Epithelial cell of prostate (primary cell): ENCODE data around the gene NOXA1.

ENCODE experiments used
- DNase-seq: peaks from one replicate; pipeline ENCODE4 v3.0.0-alpha.2; 2011; ENCODE audit warnings: low read depth, low spot score
- H3K27ac ChIP-seq: fragments of 450-650 bp; 2 replicates; pipeline ENCODE4 v1.5.1; 2017; ENCODE audit warnings: mild to moderate bottlenecking

The NOXA1 gene

GRCh38 chr9:137387114-137387890, 35.9 kb upstream of the NOXA1 start:
- H3K27ac ChIP-seq: no peak overlapping the region
- no peak for DNase-seq

GRCh38 chr9:137387891-137388560, 35.2 kb upstream of the NOXA1 start:
- H3K27ac ChIP-seq: no peak overlapping the region
- no peak for DNase-seq

GRCh38 chr9:137388589-137389427, 34.4 kb upstream of the NOXA1 start:
- no peak overlapping the region for H3K27ac ChIP-seq
- no peak for DNase-seq

GRCh38 chr9:137389428-137389746, 33.8 kb upstream of the NOXA1 start:
- DNase-seq: no peak
- no peak overlapping the region for H3K27ac ChIP-seq

GRCh38 chr9:137390553-137391410, 32.4 kb upstream of the NOXA1 start:
- no peak for DNase-seq
- no peak overlapping the region for H3K27ac ChIP-seq

GRCh38 chr9:137391411-137391754, 31.8 kb upstream of the NOXA1 start:
- no peak for DNase-seq

GRCh38 chr9:137392232-137393007, 30.8 kb upstream of the NOXA1 start:
- DNase-seq: no peak
- H3K27ac ChIP-seq: no peak overlapping the region

More at GRCh38 chr9:137391411-137391754, 31.8 kb upstream of the NOXA1 start:
- H3K27ac ChIP-seq: no peak overlapping the region

- no peak overlapping the region for H3K27ac ChIP-seq
- no peak for DNase-seq
These were observed 29.7 kb upstream of the NOXA1 start for GRCh38 chr9:137393176-137394150.

- no peak overlapping the region for H3K27ac ChIP-seq
- DNase-seq: no peak
These were observed 28.1 kb upstream of the NOXA1 start for GRCh38 chr9:137394866-137395665.

GRCh38 chr9:137395666-137396010, 27.6 kb upstream of the NOXA1 start:
- no peak for DNase-seq

GRCh38 chr9:137396227-137396626, 27.0 kb upstream of the NOXA1 start:
- no peak overlapping the region for H3K27ac ChIP-seq
- no peak for DNase-seq

More at GRCh38 chr9:137395666-137396010, 27.6 kb upstream of the NOXA1 start:
- no peak overlapping the region for H3K27ac ChIP-seq

- no peak overlapping the region for H3K27ac ChIP-seq
- no peak for DNase-seq
These were observed 26.4 kb upstream of the NOXA1 start for GRCh38 chr9:137396634-137397367.

- no peak overlapping the region for H3K27ac ChIP-seq
- no peak for DNase-seq
These were observed 25.3 kb upstream of the NOXA1 start for GRCh38 chr9:137397675-137398423.

GRCh38 chr9:137398561-137399468, 24.4 kb upstream of the NOXA1 start:
- no peak overlapping the region for H3K27ac ChIP-seq
- no peak for DNase-seq

GRCh38 chr9:137402746-137403145, 20.4 kb upstream of the NOXA1 start:
- DNase-seq: no peak

More at GRCh38 chr9:137402746-137403145, 20.4 kb upstream of the NOXA1 start:
- H3K27ac ChIP-seq: no peak overlapping the region
